Measurements from ENCODE around the gene ZBTB16. TPM values are rescaled to one million over a fixed set of nuclear protein-coding genes. Genes with fewer than 3 reads are reported as not detected.

Gene ZBTB16
- total and polyA plus RNA-seq, 2 donors (not counting 3 experiments of a cell fraction or from before 2014, with no cell fraction given) = 9.8 to 20.3 TPM

DNA sequence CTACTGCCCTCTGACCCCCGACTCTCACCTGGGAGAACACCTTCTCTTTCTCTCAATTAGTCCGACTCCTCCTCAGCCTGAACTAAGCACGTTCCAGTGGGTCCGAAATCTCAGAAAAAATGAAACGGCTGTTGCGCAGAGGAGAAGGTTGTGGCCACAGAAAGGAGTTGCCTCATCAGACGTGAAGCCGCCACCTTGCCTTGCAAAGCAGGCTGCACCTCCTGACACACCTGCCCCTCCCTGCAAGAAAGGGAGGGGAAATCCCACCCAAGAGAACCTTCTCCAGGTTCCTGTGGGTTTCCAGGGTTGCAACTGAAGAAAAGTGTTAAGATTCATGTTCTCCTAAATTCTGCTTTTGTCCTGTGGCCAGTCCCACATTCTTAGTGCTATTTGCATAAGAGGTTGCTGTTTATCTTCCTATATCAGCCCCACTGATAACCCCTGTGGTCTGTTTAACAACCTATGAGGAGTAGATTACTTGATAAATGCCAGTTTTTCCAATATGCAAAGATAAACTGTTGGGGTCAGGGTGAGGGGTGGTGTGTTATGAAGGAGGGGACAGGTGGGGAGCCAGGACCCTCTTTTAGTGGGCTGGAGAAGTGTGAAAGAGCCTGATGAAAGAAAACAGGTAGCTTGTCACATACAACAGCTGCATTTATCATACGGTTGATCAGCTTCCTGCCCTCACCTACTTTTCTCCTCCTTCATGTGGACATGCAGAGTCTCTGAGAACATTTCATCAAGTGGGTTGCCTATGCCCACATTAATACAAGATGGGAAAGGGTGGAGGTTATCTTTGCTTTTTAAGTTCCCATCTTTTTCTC lies 18.2 kb downstream of the ZBTB16 start:
- H3K4me2 ChIP-seq (ENCODE audit: insufficient read depth, low read length) = no peak overlapping the region
- CTCF ChIA-PET = interaction anchor here (0.8 kb wide), 1 partner anchor 184 kb away, joined by 3 read pairs; no protein-coding TSS in a partner anchor
- H3K27me3 ChIP-seq (ENCODE audit: control insufficient read depth in 2 of 2, insufficient read depth in 2 of 2, low read length in 2 of 2) = no peaks in the 10 kb centered on the region
- H3K36me3 ChIP-seq (ENCODE audit: control insufficient read depth in 2 of 2, extremely low read depth in 1 of 2, insufficient read depth in 2 of 2, low read length in 2 of 2) = no peaks in the 10 kb centered on the region
- POLR2A ChIA-PET = no interaction called here
- H3K4me1 ChIP-seq (ENCODE audit: control insufficient read depth, extremely low read depth, insufficient read depth, low read length) = peaks cover 38% of the 10 kb centered on the region
- BruUV-seq (replicated peaks) = no TSS peak
- dilution Hi-C loops (cut with MboI; ENCODE audit: extremely low pct_ligation_motif_present, low sequenced_read_pairs) = no loop called here
- intact Hi-C loops (cut with micrococcal nuclease) = no loop called here
- FAIRE-seq = no peak
- no peaks in the 10 kb centered on the region for H3K9me3 ChIP-seq (replicated peaks; ENCODE audit: control insufficient read depth, insufficient read depth, low read length)
- H3K4me3 ChIP-seq (replicated peaks in 1 of 3; ENCODE audit: insufficient read depth in 1 of 3, low read depth in 1 of 3, low read length in 3 of 3) = no peak overlapping the region
- no peaks in the 10 kb centered on the region for H3K9me1 ChIP-seq (replicated peaks; ENCODE audit: control insufficient read depth, extremely low read depth, insufficient read depth, low read length)
- no peak for DNase-seq (ENCODE audit: low read depth, low spot score)
- H3K79me2 ChIP-seq (ENCODE audit: control insufficient read depth, insufficient read depth, low read length) = peaks cover 5% of the 10 kb centered on the region
- H2AFZ ChIP-seq (ENCODE audit: low read depth, low read length) = no peak overlapping the region
- no peak for TF ChIP-seq JUN (IDR thresholded peaks at IDR 0.05; ENCODE audit: borderline replicate concordance, insufficient read depth, insufficient read length, low read depth)
- no peak for TF ChIP-seq FOS (IDR thresholded peaks at IDR 0.05; ENCODE audit: borderline replicate concordance, insufficient read depth, low read length)
- no peak for TF ChIP-seq EZH2 (IDR thresholded peaks at IDR 0.05; ENCODE audit: borderline replicate concordance, low read depth, low read length, severe bottlenecking)
- no peak for TF ChIP-seq GATA2 (IDR thresholded peaks at IDR 0.05; ENCODE audit: insufficient read depth, insufficient read length, low read depth, low read length)
- no peak for TF ChIP-seq MYC (IDR thresholded peaks at IDR 0.05; ENCODE audit: low read depth, low read length)
- no peak for TF ChIP-seq POLR2AphosphoS5 (IDR thresholded peaks at IDR 0.05; ENCODE audit: insufficient read depth, low read depth, low read length)
- TF ChIP-seq, protein P1, sequence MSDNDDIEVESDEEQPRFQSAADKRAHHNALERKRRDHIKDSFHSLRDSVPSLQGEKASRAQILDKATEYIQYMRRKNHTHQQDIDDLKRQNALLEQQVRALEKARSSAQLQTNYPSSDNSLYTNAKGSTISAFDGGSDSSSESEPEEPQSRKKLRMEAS (IDR thresholded peaks at IDR 0.05; ENCODE audit: insufficient read depth, insufficient read length) = no peak
- TF ChIP-seq, protein P2, sequence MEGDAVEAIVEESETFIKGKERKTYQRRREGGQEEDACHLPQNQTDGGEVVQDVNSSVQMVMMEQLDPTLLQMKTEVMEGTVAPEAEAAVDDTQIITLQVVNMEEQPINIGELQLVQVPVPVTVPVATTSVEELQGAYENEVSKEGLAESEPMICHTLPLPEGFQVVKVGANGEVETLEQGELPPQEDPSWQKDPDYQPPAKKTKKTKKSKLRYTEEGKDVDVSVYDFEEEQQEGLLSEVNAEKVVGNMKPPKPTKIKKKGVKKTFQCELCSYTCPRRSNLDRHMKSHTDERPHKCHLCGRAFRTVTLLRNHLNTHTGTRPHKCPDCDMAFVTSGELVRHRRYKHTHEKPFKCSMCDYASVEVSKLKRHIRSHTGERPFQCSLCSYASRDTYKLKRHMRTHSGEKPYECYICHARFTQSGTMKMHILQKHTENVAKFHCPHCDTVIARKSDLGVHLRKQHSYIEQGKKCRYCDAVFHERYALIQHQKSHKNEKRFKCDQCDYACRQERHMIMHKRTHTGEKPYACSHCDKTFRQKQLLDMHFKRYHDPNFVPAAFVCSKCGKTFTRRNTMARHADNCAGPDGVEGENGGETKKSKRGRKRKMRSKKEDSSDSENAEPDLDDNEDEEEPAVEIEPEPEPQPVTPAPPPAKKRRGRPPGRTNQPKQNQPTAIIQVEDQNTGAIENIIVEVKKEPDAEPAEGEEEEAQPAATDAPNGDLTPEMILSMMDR (IDR thresholded peaks at IDR 0.05; ENCODE audit: extremely low read depth in 1 of 2, insufficient read depth in 1 of 2, low read depth in 1 of 2, low read length in 2 of 2) = no peak
- no peak for TF ChIP-seq POLR2A (IDR thresholded peaks at IDR 0.05; ENCODE audit: low read depth, low read length)
- H3K9ac ChIP-seq (replicated peaks; ENCODE audit: extremely low read depth, insufficient read depth, low read length) = no peak overlapping the region
- no peaks in the 10 kb centered on the region for H4K20me1 ChIP-seq (replicated peaks; ENCODE audit: control insufficient read depth, extremely low read depth, insufficient read depth, low read length)
- no peak overlapping the region for H3K27ac ChIP-seq (ENCODE audit: insufficient read depth, low read depth, low read length)

Data from endothelial cell of umbilical vein (primary cell).